NCI-H2081 (cell line): ENCODE data around the gene E2F3.

Experiments
- DNase-seq, 2 experiments: peaks; one replicate each; lab custom pipeline; 2025; lab: John Stamatoyannopoulos, UW

E2F3 gene

GRCh38 chr6:20533746-20534294 is 132.1 kb downstream of the E2F3 start:
- DNase-seq, result no peak

- peak; percentile 81 to 91 for DNase-seq
Observed at GRCh38 chr6:20534295-20535262, 132.9 kb downstream of the E2F3 start, which contains the start of gene CDKAL1. CDKAL1 (plus strand) TSS chr6:20534457; CDS start chr6:20546351, 11,894 bp downstream.

GRCh38 chr6:20538131-20538662 is 136.5 kb downstream of the E2F3 start:
- no peak for DNase-seq

GRCh38 chr6:20538907-20539306 is 137.2 kb downstream of the E2F3 start:
- no peak for DNase-seq

GRCh38 chr6:20539387-20539786 is 137.7 kb downstream of the E2F3 start:
- DNase-seq, result no peak

GRCh38 chr6:20540683-20541082 is 139.0 kb downstream of the E2F3 start:
- no peak for DNase-seq

GRCh38 chr6:20541382-20541781 is 139.7 kb downstream of the E2F3 start:
- no peak for DNase-seq

GRCh38 chr6:20542927-20543602 is 141.4 kb downstream of the E2F3 start:
- DNase-seq, result peak; percentile 53 to 91
